Stomach (tissue), 9 donors: Measurements from ENCODE around the gene ZNF584. TPM values are rescaled to one million over a fixed set of nuclear protein-coding genes. Genes with fewer than 3 reads are reported as not detected.
"Not testable (repeated sequence)": the region's sequence is repeated elsewhere in the genome, so short reads cannot be mapped to it uniquely, and the experiment has no call there.

Source experiments
- DNase-seq, 2 donors: peaks; one replicate each; pipeline versions ENCODE4 v3.0.0 to v3.0.0-alpha.2; 2013 to 2019
- H3K27ac ChIP-seq, 5 donors: fragments of 200-600 bp in 4 of 5; sonication (generic) in 4 of 5; one replicate each; pipeline ENCODE4 v1.5.1; 2013 to 2019; ENCODE audit warnings: mild to moderate bottlenecking in 1 of 5, moderate library complexity in 1 of 5
- H3K27me3 ChIP-seq, 3 donors: fragments of 200-600 bp; sonication (generic); one replicate each; pipeline ENCODE4 v1.5.1; 2017 to 2019; ENCODE audit warnings: mixed run types in 1 of 3
- H3K36me3 ChIP-seq, 4 donors: fragments of 200-600 bp; sonication (generic); 1 replicate in 3 of 4; 2 replicates in 1 of 4; pipeline ENCODE4 v1.5.1; 2016 to 2019
- H3K4me1 ChIP-seq, 4 donors: fragments of 200-600 bp; sonication (generic); one replicate each; pipeline ENCODE4 v1.5.1; 2016 to 2019
- H3K4me3 ChIP-seq, 4 donors: fragments of 200-600 bp; sonication (generic) in 3 of 4; one replicate each; pipeline ENCODE4 v1.5.1; 2016 to 2019; ENCODE audit warnings: mild to moderate bottlenecking in 1 of 4
- H3K9me3 ChIP-seq, 4 donors: fragments of 200-600 bp; sonication (generic); one replicate each; pipeline ENCODE4 v1.5.1; 2016 to 2019
- CTCF ChIP-seq, 7 experiments: fragments of 450-650 bp in 4 of 7; fragments of 200-600 bp in 3 of 7; sonication (generic) in 3 of 7; IDR thresholded peaks; one replicate each; pipeline ENCODE4 v1.5.1; 2016 to 2019; ENCODE audit warnings: antibody characterized with exemption in 7 of 7, control low read depth in 2 of 7, mild to moderate bottlenecking in 1 of 7
- EP300 ChIP-seq: sonication (generic); formaldehyde crosslinking; IDR thresholded peaks from one replicate; pipeline ENCODE4 v1.6.1; 2017; ENCODE audit warnings: antibody characterized with exemption
- POLR2A ChIP-seq, 4 donors: fragments of 450-650 bp; IDR thresholded peaks; one replicate each; pipeline ENCODE4 v1.6.1; 2016; ENCODE audit warnings: antibody characterized with exemption in 4 of 4, control low read depth in 2 of 4, mild to moderate bottlenecking in 1 of 4, moderate library complexity in 1 of 4
- POLR2AphosphoS5 ChIP-seq, 3 donors: sonication (generic); formaldehyde crosslinking; IDR thresholded peaks; one replicate each; pipeline ENCODE4 v1.6.1; 2016; ENCODE audit warnings: antibody characterized with exemption in 3 of 3
- WGBS, 5 donors: extraction: QIAGEN DNeasy Blood & Tissue Kit in 3 of 5; methylation state at CpG; one replicate each; pipeline versions ENCODE4 v1.1.5 to v1.1.7; 2013 to 2018; 5-methylcytosine and 5-hydroxymethylcytosine counted together
- intact Hi-C: fragments of 100-400 bp; cut with DNase I; formaldehyde crosslinking; loops from one replicate; pipeline ENCODE4 v1.15.1; 2023; ENCODE audit warnings: low total_unique reads
- polyA plus RNA-seq, 3 donors: library from polyadenylated mRNA; stranded (reverse); fragments of 200-250 nt; gene quantifications; one replicate each; pipeline ENCODE4 v1.2.3, GENCODE V29; 2013
- total RNA-seq, 5 donors: library from RNA; depleted of rRNA; stranded (reverse); fragments of >200 nt; gene quantifications; one replicate each; pipeline versions ENCODE4 v1.1.0 to v1.2.3, GENCODE V29; 2014 to 2016
- donor health status: healthy with polysubstance abuse.
- donor health status: Bipolar disorder and iron deficiency.
- donor health status: healthy.

The ZNF584 gene
- total and polyA plus RNA-seq, 8 donors, result 5.4 to 114 (median 10.8) TPM; not detected in 1

DNA sequence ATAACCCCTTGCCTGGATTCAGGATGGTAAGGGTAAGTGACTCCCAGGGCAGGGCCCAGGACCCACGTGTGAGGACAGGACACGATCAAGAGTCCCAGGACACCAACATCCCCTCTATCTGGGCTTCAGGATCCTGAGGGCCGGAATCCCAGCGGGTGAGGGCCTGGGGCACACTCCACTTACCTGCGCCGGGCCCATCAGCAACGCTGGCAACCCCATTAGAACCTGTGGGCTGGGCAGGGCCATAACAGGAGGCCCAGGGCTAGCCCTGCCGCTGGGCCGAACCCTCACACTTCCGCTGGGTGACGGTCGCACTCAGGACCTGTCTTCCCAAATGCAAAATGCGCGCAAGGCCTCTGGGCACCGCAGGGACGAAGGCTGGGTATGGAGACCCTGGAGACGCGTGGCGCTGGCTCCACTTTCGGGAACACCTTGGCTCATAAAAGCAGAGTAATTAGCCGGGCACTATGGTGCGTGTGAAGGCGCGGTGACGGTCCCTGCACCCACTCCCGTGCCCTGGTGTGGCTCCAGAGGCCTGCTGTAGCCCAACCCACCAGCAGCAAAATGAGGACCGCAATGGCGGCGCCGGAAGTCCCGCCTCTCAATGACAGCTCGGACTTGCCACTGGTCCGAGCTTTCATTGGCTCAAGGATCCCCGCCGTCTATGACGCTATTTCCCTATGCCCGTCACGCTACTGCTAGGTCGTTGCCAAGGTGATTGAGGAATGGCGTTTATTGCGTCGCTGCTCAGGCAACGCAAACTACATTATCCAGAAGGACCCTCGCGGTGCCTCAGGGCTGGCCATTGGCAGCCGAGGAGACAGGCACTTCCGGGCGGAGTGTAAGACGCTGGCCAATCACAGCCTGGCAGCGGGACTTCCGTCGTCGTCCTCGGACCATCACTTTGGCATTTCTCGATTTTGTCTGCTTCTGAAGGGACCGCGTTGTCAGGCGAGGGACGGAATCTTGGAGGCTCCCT lies 31.4 kb downstream of the ZNF584 start, which contains the start of gene ZNF132:
Gene ZNF132, minus strand, starts transcription at position 578 of the 979 bp plus-strand sequence. Its CDS starts 332 bp downstream, at position 246.
- intact Hi-C loops, result no loop called here
- peaks cover 21 to 37% (median 33%) of the 10 kb centered on the region in 4 donors for H3K36me3 ChIP-seq
- peak within 1 kb of the TSS; percentile 67 to 88 (median 80) for H3K27ac ChIP-seq
- peak; percentile 96 to 100 for DNase-seq
- peak within 1 kb of the TSS; percentile 70 to 95 (median 72) for H3K4me3 ChIP-seq
- H3K9me3 ChIP-seq, result peaks cover 27 to 59% (median 46%) of the 10 kb centered on the region in 4 donors
- peaks cover 10 to 23% (median 20%) of the 10 kb centered on the region in 4 donors for H3K4me1 ChIP-seq
- 6 to 17% (median 8%) methylated on average over 36 to 59 of the region's 59 CpGs for WGBS, 5 donors
- TF ChIP-seq POLR2AphosphoS5 (IDR thresholded peaks at IDR 0.05) (peak; percentile 53 to 95 (median 74)), EP300 (no peak), CTCF (IDR thresholded peaks at IDR 0.05) (no peak)
- no peaks in the 10 kb centered on the region for H3K27me3 ChIP-seq

DNA sequence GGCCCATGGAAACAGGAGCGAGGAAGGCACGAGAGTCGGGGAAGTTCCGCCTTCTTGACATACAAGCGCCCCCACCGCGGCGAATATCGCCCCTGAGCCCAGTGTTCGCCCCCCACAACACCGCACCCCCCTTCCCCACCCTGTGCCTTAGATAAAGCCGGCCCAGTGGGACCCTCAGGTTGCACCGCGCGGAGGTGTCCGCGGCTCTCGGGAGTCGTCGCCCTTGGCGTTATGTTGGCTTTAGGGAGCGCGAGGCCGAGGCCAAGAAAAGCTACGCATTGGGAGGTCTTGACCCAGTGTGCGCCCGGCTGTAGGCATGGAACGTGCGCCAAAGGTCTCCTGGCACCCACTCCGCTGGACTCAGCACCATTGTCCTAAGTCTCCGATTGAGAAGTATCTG lies 32.1 kb downstream of the ZNF584 start:
- H3K27ac ChIP-seq, result peak overlapping the region; percentile 67 to 88 (median 80)
- peaks cover 10 to 23% (median 20%) of the 10 kb centered on the region in 4 donors for H3K4me1 ChIP-seq
- H3K4me3 ChIP-seq, result peak overlapping the region; percentile 70 to 95 (median 72)
- no peak for DNase-seq
- no peak for TF ChIP-seq EP300
- TF ChIP-seq POLR2AphosphoS5 (IDR thresholded peaks at IDR 0.05), result no peak
- no peak for TF ChIP-seq POLR2A (IDR thresholded peaks at IDR 0.05)
- TF ChIP-seq CTCF (IDR thresholded peaks at IDR 0.05), result no peak
- intact Hi-C loops, result no loop called here
- H3K27me3 ChIP-seq, result no peaks in the 10 kb centered on the region
- WGBS, 5 donors, result 12 to 40% (median 20%) methylated on average over 14 to 31 of the region's 31 CpGs
- peaks cover 14 to 30% (median 26%) of the 10 kb centered on the region in 4 donors for H3K36me3 ChIP-seq
- peaks cover 26 to 53% (median 39%) of the 10 kb centered on the region in 4 donors for H3K9me3 ChIP-seq

GRCh38 chr19:58442986-58443385 lies 34.5 kb downstream of the ZNF584 start:
- Histone ChIP-seq H3K27me3 (peaks cover 0 to 12% (median 0%) of the 10 kb centered on the region in 3 donors), H3K9me3 (peaks cover 10 to 28% (median 14%) of the 10 kb centered on the region in 4 donors), H3K4me1 (peaks cover 10 to 23% (median 20%) of the 10 kb centered on the region in 4 donors)
- H3K4me3 ChIP-seq, H3K36me3 ChIP-seq, H3K27ac ChIP-seq, DNase-seq, intact Hi-C loops: not testable (repeated sequence)
- 84 to 92% (median 89%) methylated on average over 7 of the region's 7 CpGs for WGBS, 5 donors

GRCh38 chr19:58448860-58449259 lies 40.4 kb downstream of the ZNF584 start:
- H3K4me3 ChIP-seq, intact Hi-C loops, H3K9me3 ChIP-seq, H3K27ac ChIP-seq, DNase-seq, H3K36me3 ChIP-seq: not testable (repeated sequence)
- peaks cover 0 to 26% (median 0%) of the 10 kb centered on the region in 3 donors for H3K27me3 ChIP-seq
- 72 to 81% (median 77%) methylated on average over 3 of the region's 3 CpGs for WGBS, 5 donors
- H3K4me1 ChIP-seq, result peaks cover 4 to 21% (median 15%) of the 10 kb centered on the region in 4 donors

DNA sequence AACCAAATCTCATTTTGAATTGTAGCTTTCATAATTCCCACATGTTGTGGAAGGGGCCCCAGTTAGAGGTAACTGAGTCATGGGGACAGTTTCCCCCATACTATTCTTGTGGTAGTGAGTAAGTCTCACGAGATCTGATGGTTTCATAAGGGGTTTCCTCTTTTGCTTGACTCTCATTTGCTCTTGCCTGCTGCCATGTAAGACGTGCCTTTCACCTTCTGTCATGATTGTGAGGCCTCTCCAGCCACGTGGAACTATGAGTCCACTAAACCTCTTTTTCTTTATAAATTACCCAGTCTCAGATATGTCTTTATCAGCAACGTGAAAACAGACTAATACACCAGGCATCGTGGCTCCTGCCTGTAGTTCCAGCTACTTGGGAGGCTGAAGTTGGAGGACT lies 41.5 kb downstream of the ZNF584 start:
- DNase-seq, H3K27ac ChIP-seq, intact Hi-C loops, H3K4me3 ChIP-seq, H3K9me3 ChIP-seq: not testable (repeated sequence)
- Histone ChIP-seq H3K27me3 (peaks cover 0 to 26% (median 0%) of the 10 kb centered on the region in 3 donors), H3K36me3 (peaks cover 0 to 15% (median 14%) of the 10 kb centered on the region in 4 donors), H3K4me1 (peaks cover 4 to 21% (median 15%) of the 10 kb centered on the region in 4 donors)
- WGBS, 5 donors, result 54 to 68% (median 62%) methylated on average over 5 of the region's 5 CpGs
